Measurements from ENCODE around the gene FAM107A.

The FAM107A gene

GRCh38 chr3:58544541-58544940 lies 32.6 kb downstream of the FAM107A start:
- DNase-seq (ENCODE audit: low read depth), result no peak
- TF ChIP-seq CTCF (IDR thresholded peaks at IDR 0.05; ENCODE audit: control insufficient read depth, insufficient read depth, low read depth, low read length, missing control alignments), result no peak
- no peak overlapping the region for H3K4me3 ChIP-seq (ENCODE audit: control insufficient read depth, low read depth, low read length)

GRCh38 chr3:58540176-58540858 lies 36.9 kb downstream of the FAM107A start:
- no peak overlapping the region for H3K4me3 ChIP-seq (ENCODE audit: control insufficient read depth, low read depth, low read length)
- no peak for TF ChIP-seq CTCF (IDR thresholded peaks at IDR 0.05; ENCODE audit: control insufficient read depth, insufficient read depth, low read depth, low read length, missing control alignments)
- no peak for DNase-seq (ENCODE audit: low read depth)

- no peak overlapping the region for H3K4me3 ChIP-seq (ENCODE audit: control insufficient read depth, low read depth, low read length)
- DNase-seq (ENCODE audit: low read depth), result no peak
- no peak for TF ChIP-seq CTCF (IDR thresholded peaks at IDR 0.05; ENCODE audit: control insufficient read depth, insufficient read depth, low read depth, low read length, missing control alignments)
These were observed 37.6 kb downstream of the FAM107A start for GRCh38 chr3:58539626-58540025.

- no peak for TF ChIP-seq CTCF (IDR thresholded peaks at IDR 0.05; ENCODE audit: control insufficient read depth, insufficient read depth, low read depth, low read length, missing control alignments)
- DNase-seq (ENCODE audit: low read depth), result no peak
- H3K4me3 ChIP-seq (ENCODE audit: control insufficient read depth, low read depth, low read length), result no peak overlapping the region
These were observed 39.5 kb downstream of the FAM107A start for GRCh38 chr3:58537412-58538301.

GRCh38 chr3:58536501-58537411 lies 40.4 kb downstream of the FAM107A start, which contains the start of gene ACOX2:
ACOX2 (minus strand) TSS chr3:58537190; CDS start chr3:58535106, 2,084 bp downstream.
- peak within 1 kb of the TSS; percentile 48 for H3K4me3 ChIP-seq (ENCODE audit: control insufficient read depth, low read depth, low read length)
- DNase-seq (ENCODE audit: low read depth), result peak; percentile 43
- TF ChIP-seq CTCF (IDR thresholded peaks at IDR 0.05; ENCODE audit: control insufficient read depth, insufficient read depth, low read depth, low read length, missing control alignments), result no peak
